ENCODE measurements around the gene THYN1.
"Not testable (repeated sequence)": the region's sequence is repeated elsewhere in the genome, so short reads cannot be mapped to it uniquely, and the experiment has no call there.

The THYN1 gene

DNA sequence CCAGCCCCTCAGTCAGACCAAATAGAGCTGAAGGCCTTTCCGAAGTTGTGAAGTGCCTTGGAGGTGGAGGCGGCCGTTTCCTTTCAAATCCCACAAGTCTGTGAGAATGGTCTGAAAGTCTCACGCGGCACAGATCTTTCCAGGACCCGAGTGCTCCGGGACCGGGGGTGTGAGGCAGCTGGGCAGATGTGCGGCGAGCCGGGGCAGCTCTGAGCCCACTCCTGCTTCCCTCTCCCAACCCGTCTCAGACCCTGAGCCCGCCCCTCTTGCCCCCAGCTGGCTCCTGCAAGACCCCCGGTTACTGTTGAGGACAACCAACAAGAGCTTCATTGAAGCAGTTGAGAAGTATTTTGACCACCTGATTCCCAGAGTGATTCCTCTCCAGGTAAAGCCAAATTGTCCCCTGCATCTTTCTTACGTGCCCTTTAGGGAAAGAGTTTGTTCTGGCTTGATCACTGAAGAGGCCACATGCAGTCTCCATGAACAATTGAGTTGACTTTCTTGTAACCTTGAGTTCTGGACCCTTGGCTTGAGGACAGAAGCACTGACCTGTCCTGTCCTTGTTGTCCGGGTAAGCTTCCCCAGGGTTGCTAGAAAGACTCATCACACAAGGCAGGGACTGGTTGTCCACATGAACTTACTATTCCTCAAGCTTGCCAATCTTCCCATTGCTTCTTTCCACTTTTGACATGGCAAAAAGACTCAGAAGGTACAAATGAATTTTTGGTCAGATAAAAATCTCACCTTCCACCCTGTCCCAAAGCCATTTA is 30.5 kb upstream of the THYN1 start:
- Histone ChIP-seq H3K9me3 (ENCODE audit: control insufficient read depth, low read depth, low read length) (no peaks in the 10 kb centered on the region), H3K4me3 (ENCODE audit: low read length) (no peak overlapping the region), H3K9ac (ENCODE audit: low read length) (no peak overlapping the region), H3K27ac (ENCODE audit: low read length) (no peak overlapping the region), H3K27me3 (ENCODE audit: control insufficient read depth, insufficient read depth, low read length) (peaks cover 1% of the 10 kb centered on the region), H3K4me1 (ENCODE audit: control insufficient read depth, low read depth, low read length) (no peaks in the 10 kb centered on the region), H3K36me3 (ENCODE audit: control insufficient read depth, low read depth, low read length) (peaks cover 8% of the 10 kb centered on the region)

DNA sequence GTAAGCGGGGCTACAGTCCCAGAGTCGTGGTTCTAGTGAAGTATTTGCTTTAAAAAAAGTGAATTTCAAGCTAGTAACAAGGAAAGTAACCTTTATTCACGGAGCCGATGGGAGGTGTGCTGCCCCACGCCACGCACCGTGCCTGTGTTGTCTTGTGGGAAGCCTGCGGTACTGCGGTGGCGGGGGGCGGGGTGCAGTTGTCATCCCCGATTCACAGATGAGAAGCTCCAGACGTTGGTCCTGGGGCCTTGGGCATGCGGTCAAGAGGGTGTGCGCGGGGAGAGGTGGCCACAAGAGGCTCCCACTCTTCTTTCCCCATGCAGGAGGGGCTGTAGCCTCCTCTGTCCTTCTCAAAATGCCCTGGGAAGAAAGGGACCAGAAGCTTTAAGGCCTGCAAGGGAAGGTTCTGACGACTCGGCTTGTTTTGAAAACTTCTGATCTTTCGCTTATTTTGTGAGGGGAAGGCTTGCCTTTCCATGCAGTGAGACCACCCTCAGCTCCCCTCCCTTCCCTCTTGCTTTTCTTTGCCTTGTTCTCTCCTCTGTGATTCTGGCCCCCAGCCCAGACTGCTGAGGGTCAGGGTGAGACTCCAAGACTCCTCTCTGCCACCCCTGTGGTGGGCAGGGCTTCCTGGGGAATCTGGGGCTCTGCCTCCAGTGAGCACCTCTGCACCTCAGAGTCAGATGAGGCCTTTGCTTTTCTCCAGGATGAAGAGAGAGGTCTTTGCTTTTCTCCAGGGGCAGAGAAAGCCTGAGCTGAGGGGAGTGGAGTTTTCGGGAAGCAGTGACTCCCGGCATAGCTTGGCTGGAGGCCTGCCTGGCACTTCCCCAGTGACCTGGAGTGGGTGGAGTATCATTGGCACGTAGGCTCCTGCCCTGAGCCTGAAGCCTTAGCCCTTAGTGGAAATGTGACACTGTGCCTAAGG is 29.2 kb upstream of the THYN1 start:
- no peak overlapping the region for H3K27ac ChIP-seq (ENCODE audit: low read length)
- peaks cover 14% of the 10 kb centered on the region for H3K27me3 ChIP-seq (ENCODE audit: control insufficient read depth, insufficient read depth, low read length)
- H3K4me3 ChIP-seq (ENCODE audit: low read length): no peak overlapping the region
- no peaks in the 10 kb centered on the region for H3K9me3 ChIP-seq (ENCODE audit: control insufficient read depth, low read depth, low read length)
- no peak overlapping the region for H3K9ac ChIP-seq (ENCODE audit: low read length)
- H3K36me3 ChIP-seq (ENCODE audit: control insufficient read depth, low read depth, low read length): peaks cover 8% of the 10 kb centered on the region
- H3K4me1 ChIP-seq (ENCODE audit: control insufficient read depth, low read depth, low read length): no peaks in the 10 kb centered on the region

DNA sequence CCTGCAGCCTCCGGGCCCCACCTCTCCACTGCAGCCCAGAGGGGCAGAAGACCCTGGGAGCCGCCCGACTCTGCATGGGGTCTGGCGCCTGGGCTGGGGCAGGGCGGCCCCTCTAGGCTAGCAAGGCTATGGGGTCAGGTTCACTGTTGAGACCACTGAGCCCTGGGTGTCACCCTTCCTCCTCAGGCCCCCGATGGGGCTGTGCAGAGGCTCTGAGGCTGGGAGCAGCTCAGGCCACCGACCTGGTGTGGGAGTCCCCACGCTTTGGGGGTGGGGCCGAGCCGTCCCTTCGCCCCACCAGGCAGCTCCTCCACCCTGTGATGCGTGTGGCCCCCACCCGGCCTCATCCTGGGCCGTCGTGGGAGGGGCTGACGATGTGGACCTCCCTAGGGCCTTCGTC is 28.5 kb upstream of the THYN1 start:
- H3K4me3 ChIP-seq (ENCODE audit: low read length); H3K4me1 ChIP-seq (ENCODE audit: control insufficient read depth, low read depth, low read length); H3K9me3 ChIP-seq (ENCODE audit: control insufficient read depth, low read depth, low read length); H3K9ac ChIP-seq (ENCODE audit: low read length); H3K27ac ChIP-seq (ENCODE audit: low read length); H3K36me3 ChIP-seq (ENCODE audit: control insufficient read depth, low read depth, low read length): not testable (repeated sequence)
- H3K27me3 ChIP-seq (ENCODE audit: control insufficient read depth, insufficient read depth, low read length): peaks cover 19% of the 10 kb centered on the region

DNA sequence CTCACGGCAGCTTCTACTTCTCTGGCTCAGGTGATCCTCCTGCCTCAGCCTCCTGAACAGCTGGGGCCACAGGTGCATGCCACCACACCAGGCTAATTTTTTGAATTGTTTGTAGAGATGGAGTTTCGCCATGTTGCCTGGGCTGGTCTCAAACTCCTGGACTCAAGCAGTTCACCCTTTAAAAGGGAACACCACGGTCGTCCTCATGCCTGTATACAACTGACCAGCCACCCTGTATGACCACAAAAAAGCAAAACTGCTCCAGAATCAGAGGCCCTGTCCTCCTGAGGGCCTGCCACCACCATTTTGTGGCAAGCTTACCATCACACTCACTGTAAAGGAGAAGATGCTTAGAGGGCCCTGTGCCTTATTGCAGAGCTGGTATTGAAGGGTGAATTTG is 25.2 kb upstream of the THYN1 start:
- Histone ChIP-seq H3K4me1 (ENCODE audit: control insufficient read depth, low read depth, low read length) (peaks cover 6% of the 10 kb centered on the region), H3K9ac (ENCODE audit: low read length) (no peak overlapping the region), H3K27me3 (ENCODE audit: control insufficient read depth, insufficient read depth, low read length) (peaks cover 39% of the 10 kb centered on the region), H3K4me3 (ENCODE audit: low read length) (peak overlapping the region; percentile 86), H3K27ac (ENCODE audit: low read length) (no peak overlapping the region), H3K36me3 (ENCODE audit: control insufficient read depth, low read depth, low read length) (no peaks in the 10 kb centered on the region), H3K9me3 (ENCODE audit: control insufficient read depth, low read depth, low read length) (no peaks in the 10 kb centered on the region)

DNA sequence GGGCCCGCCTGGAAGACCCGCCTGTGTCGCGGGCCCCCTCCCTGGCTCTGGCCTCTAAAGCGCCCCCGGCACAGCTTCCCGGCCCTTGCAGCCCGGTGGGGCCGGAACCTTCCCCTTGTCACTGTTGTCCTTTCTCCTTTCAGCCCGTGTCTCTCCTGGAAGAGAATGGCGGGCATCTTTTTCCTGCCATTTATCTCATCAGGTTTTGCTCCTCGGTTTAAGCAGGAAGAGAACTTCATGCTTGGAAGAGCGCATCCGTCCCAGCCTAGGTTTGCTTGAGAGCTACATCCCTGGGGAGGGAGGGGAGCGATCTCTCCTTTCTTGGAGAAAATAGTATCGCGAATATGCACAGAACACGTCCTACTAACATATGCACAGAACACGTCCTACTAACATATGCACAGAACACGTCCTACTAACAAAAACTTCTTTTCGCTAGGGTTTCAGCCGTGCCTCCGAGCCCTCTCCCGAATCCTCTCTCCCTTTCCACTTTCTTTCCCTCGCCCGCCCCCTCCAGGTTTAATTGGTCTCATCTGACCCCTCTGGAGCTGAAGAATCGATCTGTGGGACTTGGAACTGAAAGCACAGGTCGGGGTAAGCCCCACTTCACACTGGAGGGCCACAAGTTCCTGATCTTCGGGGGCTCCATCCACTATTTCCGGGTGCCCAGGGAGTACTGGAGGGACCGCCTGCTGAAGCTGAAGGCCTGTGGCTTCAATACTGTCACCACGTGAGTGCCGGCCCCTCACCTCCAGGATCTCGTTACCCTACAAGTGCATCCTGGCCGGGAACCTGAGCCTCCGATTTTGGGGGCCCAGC is 24.2 kb upstream of the THYN1 start:
- Histone ChIP-seq H3K36me3 (ENCODE audit: control insufficient read depth, low read depth, low read length) (no peaks in the 10 kb centered on the region), H3K4me1 (ENCODE audit: control insufficient read depth, low read depth, low read length) (peaks cover 13% of the 10 kb centered on the region), H3K27ac (ENCODE audit: low read length) (no peak overlapping the region), H3K9me3 (ENCODE audit: control insufficient read depth, low read depth, low read length) (no peaks in the 10 kb centered on the region), H3K27me3 (ENCODE audit: control insufficient read depth, insufficient read depth, low read length) (peaks cover 39% of the 10 kb centered on the region), H3K9ac (ENCODE audit: low read length) (peak overlapping the region; percentile 82), H3K4me3 (ENCODE audit: low read length) (peak overlapping the region; percentile 86)

DNA sequence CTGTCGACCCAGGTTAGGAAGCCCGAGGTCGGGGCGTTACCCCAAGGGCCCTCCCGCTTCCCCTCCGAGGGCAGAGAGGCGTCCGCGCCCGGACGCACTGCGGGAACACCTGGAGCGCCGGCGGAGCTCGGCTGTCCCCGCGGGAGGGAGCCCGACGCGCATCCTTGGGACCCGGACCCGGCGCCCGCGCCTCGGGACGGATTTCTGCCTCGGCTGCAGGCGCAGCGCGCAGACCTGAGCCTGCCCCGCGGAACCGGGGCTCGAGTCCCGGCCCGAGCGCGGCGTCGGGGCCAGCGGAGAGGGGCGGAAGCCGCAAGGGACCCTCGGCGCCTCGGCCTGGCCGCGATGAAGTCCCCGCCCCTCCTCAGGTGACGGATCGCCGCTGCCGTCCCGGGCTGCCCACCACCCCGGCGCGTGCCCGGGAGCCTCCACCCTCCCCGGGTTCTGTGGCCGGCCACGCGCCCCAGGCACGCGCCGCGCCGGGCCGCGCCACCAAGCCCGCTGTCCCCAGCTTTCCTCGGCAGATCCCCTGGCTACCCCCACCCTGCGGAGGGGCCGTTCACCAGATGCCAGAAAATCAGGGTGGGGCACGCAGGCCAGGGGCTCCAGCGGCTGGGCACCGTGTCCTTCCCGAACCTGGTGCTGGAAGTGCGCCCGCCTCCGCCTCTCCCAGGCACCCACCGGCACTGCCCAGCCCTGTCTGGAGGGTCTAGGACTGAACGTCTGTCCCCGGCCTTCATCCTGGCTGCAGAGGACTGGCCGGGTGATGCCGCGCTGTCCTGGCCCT is 23.4 kb upstream of the THYN1 start:
- H3K4me3 ChIP-seq (ENCODE audit: low read length): peak overlapping the region; percentile 86
- H3K4me1 ChIP-seq (ENCODE audit: control insufficient read depth, low read depth, low read length): peaks cover 22% of the 10 kb centered on the region
- H3K9ac ChIP-seq (ENCODE audit: low read length): peak overlapping the region; percentile 82
- no peaks in the 10 kb centered on the region for H3K9me3 ChIP-seq (ENCODE audit: control insufficient read depth, low read depth, low read length)
- no peak overlapping the region for H3K27ac ChIP-seq (ENCODE audit: low read length)
- H3K27me3 ChIP-seq (ENCODE audit: control insufficient read depth, insufficient read depth, low read length): peaks cover 39% of the 10 kb centered on the region
- H3K36me3 ChIP-seq (ENCODE audit: control insufficient read depth, low read depth, low read length): no peaks in the 10 kb centered on the region

DNA sequence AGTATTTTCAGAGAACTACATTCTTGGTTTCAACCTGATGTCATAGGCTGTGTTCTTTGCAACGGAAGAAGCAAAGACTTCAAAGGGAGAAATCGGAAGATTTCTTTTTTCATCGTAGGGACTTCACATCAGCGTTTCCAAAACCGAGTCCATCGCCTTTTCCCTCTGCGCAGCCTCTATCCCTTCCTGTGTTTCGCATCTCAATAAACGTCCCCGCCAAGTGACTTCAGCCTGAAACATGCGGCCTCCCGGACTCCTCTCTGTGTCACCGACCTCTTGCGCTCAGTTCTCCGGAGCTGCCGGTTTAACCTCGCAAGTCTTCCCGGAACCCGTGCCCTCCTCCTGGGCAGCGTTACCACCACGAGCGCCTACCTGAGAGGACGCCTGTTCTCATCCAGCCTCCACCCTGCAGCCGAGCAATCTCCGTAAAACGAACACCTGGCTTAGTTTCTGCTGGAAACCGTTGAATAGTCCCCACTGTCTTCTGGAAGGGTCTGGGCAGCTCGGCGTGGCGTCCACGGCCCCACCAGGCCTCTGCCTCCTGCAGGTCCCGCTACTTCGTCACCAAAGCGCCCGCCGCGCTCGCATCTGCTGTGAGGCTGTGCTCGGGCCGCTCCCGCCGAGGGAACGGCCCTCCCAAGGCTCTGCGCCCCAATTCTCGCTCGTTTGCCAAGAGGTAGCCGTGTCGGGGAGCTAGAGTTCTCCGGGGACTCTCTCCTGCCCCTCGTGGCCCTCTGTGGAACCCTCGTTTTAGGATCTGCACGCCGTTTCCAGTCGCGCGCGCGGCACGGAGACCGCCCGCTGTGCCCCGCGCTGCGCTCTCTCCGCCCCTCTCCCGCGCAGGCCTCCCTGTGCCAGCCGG is 22.6 kb upstream of the THYN1 start, which contains the start of gene GLB1L3:
GLB1L3 (plus strand) TSS at position 846 of the 862 bp plus-strand sequence. CDS start 362 bp downstream, outside the sequence.
- peak within 1 kb of the TSS; percentile 41 for H3K27ac ChIP-seq (ENCODE audit: low read length)
- peaks cover 39% of the 10 kb centered on the region for H3K27me3 ChIP-seq (ENCODE audit: control insufficient read depth, insufficient read depth, low read length)
- H3K4me1 ChIP-seq (ENCODE audit: control insufficient read depth, low read depth, low read length): peaks cover 25% of the 10 kb centered on the region
- peak within 1 kb of the TSS; percentile 86 for H3K4me3 ChIP-seq (ENCODE audit: low read length)
- H3K9me3 ChIP-seq (ENCODE audit: control insufficient read depth, low read depth, low read length): no peaks in the 10 kb centered on the region
- peak within 1 kb of the TSS; percentile 82 for H3K9ac ChIP-seq (ENCODE audit: low read length)
- H3K36me3 ChIP-seq (ENCODE audit: control insufficient read depth, low read depth, low read length): no peaks in the 10 kb centered on the region

DNA sequence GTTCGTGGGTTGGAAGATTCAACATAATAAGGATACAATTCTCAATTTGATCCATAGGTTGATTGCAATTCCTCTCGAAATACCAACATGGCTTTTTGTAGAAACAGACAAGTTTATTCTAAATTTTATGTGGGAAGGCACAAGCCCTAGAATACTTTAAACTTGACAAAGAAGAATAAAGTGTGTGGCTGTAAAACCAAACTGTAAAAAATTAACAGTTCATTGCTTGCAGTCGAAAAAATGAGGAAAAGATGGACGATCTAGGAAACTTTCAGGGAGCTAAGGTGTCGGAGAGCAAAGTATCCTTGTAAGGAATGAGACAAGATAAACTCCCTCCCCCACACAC is 22.0 kb upstream of the THYN1 start:
- H3K9ac ChIP-seq (ENCODE audit: low read length): peak overlapping the region; percentile 82
- H3K36me3 ChIP-seq (ENCODE audit: control insufficient read depth, low read depth, low read length): no peaks in the 10 kb centered on the region
- peaks cover 31% of the 10 kb centered on the region for H3K4me1 ChIP-seq (ENCODE audit: control insufficient read depth, low read depth, low read length)
- peak overlapping the region; percentile 41 for H3K27ac ChIP-seq (ENCODE audit: low read length)
- peaks cover 39% of the 10 kb centered on the region for H3K27me3 ChIP-seq (ENCODE audit: control insufficient read depth, insufficient read depth, low read length)
- no peaks in the 10 kb centered on the region for H3K9me3 ChIP-seq (ENCODE audit: control insufficient read depth, low read depth, low read length)
- peak overlapping the region; percentile 86 for H3K4me3 ChIP-seq (ENCODE audit: low read length)

DNA sequence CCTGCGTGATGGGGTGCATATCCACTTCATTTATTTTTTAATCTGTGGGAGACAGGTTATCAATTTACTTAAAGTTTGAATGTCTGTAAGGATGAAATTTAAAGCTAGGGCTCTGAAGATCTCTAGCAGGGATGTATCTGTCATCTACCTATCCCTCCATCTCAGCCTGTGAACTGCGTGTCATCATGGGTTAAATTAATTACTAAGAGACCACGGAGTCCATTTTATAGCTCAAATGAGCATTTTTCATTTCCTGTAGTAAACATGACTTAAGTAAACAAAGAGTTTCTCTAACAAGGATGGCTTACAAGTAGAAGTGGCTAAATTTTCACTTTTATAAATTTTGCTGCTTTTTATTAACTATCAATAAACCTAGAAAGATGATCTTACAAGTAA is 20.2 kb upstream of the THYN1 start:
- peak overlapping the region; percentile 8 for H3K9ac ChIP-seq (ENCODE audit: low read length)
- peaks cover 38% of the 10 kb centered on the region for H3K4me1 ChIP-seq (ENCODE audit: control insufficient read depth, low read depth, low read length)
- no peaks in the 10 kb centered on the region for H3K9me3 ChIP-seq (ENCODE audit: control insufficient read depth, low read depth, low read length)
- H3K27me3 ChIP-seq (ENCODE audit: control insufficient read depth, insufficient read depth, low read length): peaks cover 35% of the 10 kb centered on the region
- no peak overlapping the region for H3K27ac ChIP-seq (ENCODE audit: low read length)
- peak overlapping the region; percentile 86 for H3K4me3 ChIP-seq (ENCODE audit: low read length)
- H3K36me3 ChIP-seq (ENCODE audit: control insufficient read depth, low read depth, low read length): no peaks in the 10 kb centered on the region

Measured in iPS-18a (cell line).